Peyer's patch (tissue), 4 donors: ENCODE measurements around the gene MKI67. TPM values are rescaled to one million over a fixed set of nuclear protein-coding genes. Genes with fewer than 3 reads are reported as not detected.

ENCODE experiments used
- DNase-seq, 3 donors: peaks; one replicate each; pipeline ENCODE4 v3.0.0-alpha.2; 2017 to 2019
- H3K27ac ChIP-seq, 4 donors: fragments of 200-600 bp; sonication (generic); one replicate each; pipeline ENCODE4 v1.5.1; 2016 to 2019
- H3K27me3 ChIP-seq, 2 donors: fragments of 200-600 bp; sonication (generic); one replicate each; pipeline ENCODE4 v1.5.1; 2019
- H3K36me3 ChIP-seq, 3 donors: fragments of 200-600 bp; sonication (generic); one replicate each; pipeline ENCODE4 v1.5.1; 2016 to 2019
- H3K4me1 ChIP-seq, 4 donors: fragments of 200-600 bp; sonication (generic); one replicate each; pipeline ENCODE4 v1.5.1; 2016 to 2019
- H3K4me3 ChIP-seq, 4 donors: fragments of 200-600 bp; sonication (generic); 1 replicate in 3 of 4; 2 replicates in 1 of 4; pipeline ENCODE4 v1.5.1; 2016 to 2019; ENCODE audit warnings: mild to moderate bottlenecking in 1 of 4
- H3K9me3 ChIP-seq, 4 donors: fragments of 200-600 bp; sonication (generic); one replicate each; pipeline ENCODE4 v1.5.1; 2016 to 2019; ENCODE audit warnings: mild to moderate bottlenecking in 1 of 4
- CTCF ChIP-seq, 6 experiments: fragments of 450-650 bp in 4 of 6; fragments of 200-600 bp in 2 of 6; sonication (generic) in 1 of 6; IDR thresholded peaks; one replicate each; pipeline ENCODE4 v1.5.1; 2017 to 2019; ENCODE audit warnings: antibody characterized with exemption in 6 of 6, mild to moderate bottlenecking in 3 of 6, moderate library complexity in 1 of 6
- POLR2A ChIP-seq, 2 donors: fragments of 450-650 bp; IDR thresholded peaks; one replicate each; pipeline ENCODE4 v1.5.1; 2017; ENCODE audit warnings: antibody characterized with exemption in 2 of 2, mild to moderate bottlenecking in 2 of 2, moderate library complexity in 2 of 2
- total RNA-seq, 4 donors: library from RNA; depleted of rRNA; stranded (reverse); fragments of >200 nt; gene quantifications; one replicate each; pipeline ENCODE4 v1.1.0, GENCODE V29; 2016

The MKI67 gene
- total RNA-seq, 4 donors from 2014 or later, result 11.9 to 74.3 (median 18.9) TPM

GRCh38 chr10:128062881-128063563 lies 63.2 kb downstream of the MKI67 start:
- no peaks in the 10 kb centered on the region for H3K9me3 ChIP-seq
- peaks cover 3 to 32% (median 27%) of the 10 kb centered on the region in 4 donors for H3K4me1 ChIP-seq
- peak overlapping the region in 3 of 4 donors; percentile 11 to 22 (median 14) for H3K4me3 ChIP-seq
- TF ChIP-seq POLR2A (IDR thresholded peaks at IDR 0.05), result no peak
- no peak for TF ChIP-seq CTCF (IDR thresholded peaks at IDR 0.05)
- peak overlapping the region; percentile 65 to 80 (median 72) for H3K27ac ChIP-seq
- H3K27me3 ChIP-seq, result no peaks in the 10 kb centered on the region
- peak in 2 of 3 donors; percentile 78 to 85 for DNase-seq
- peaks cover 0 to 56% (median 0%) of the 10 kb centered on the region in 3 donors for H3K36me3 ChIP-seq

DNA sequence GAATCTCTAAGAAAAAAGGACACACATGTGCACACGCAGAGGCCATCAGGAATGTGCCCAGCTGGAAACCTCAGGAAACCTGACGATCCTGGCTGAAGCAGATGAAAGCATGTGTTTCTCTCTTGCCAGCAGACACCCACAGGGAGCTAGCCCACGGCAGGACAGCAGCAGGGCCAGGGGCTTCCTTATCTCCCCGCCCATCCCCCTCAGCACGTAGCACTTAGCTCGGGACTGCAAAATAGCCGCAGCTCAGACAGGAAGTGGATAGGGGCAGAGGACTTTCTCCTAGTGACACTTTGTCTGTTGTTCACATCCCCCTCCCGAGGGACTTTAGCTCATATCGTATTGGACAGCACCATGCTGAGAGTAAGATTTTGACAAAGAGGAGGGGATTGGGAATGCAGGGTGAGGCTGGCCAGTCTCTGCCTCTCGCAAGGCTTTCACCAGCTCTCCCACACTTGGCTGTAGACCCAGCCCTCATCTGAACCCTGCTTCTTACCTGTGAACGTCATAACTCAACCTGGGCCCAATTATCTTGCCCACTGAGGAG lies 63.8 kb downstream of the MKI67 start:
- DNase-seq, result peak in 2 of 3 donors; percentile 53 to 55
- TF ChIP-seq CTCF (IDR thresholded peaks at IDR 0.05) (no peak), POLR2A (IDR thresholded peaks at IDR 0.05) (no peak)
- Histone ChIP-seq H3K36me3 (peaks cover 0 to 52% (median 0%) of the 10 kb centered on the region in 3 donors), H3K27me3 (no peaks in the 10 kb centered on the region), H3K4me1 (peaks cover 3 to 32% (median 27%) of the 10 kb centered on the region in 4 donors), H3K9me3 (no peaks in the 10 kb centered on the region), H3K4me3 (peak overlapping the region in 3 of 4 donors; percentile 11 to 22 (median 14)), H3K27ac (peak overlapping the region; percentile 52 to 80 (median 71))

GRCh38 chr10:128061306-128062300 lies 64.6 kb downstream of the MKI67 start:
- Histone ChIP-seq H3K36me3 (peaks cover 0 to 52% (median 0%) of the 10 kb centered on the region in 3 donors), H3K9me3 (no peaks in the 10 kb centered on the region), H3K4me3 (no peak overlapping the region), H3K27ac (peak overlapping the region; percentile 52 to 80 (median 71)), H3K4me1 (peaks cover 3 to 32% (median 27%) of the 10 kb centered on the region in 4 donors), H3K27me3 (no peaks in the 10 kb centered on the region)
- TF ChIP-seq POLR2A (IDR thresholded peaks at IDR 0.05) (no peak), CTCF (IDR thresholded peaks at IDR 0.05) (no peak)
- DNase-seq, result peak in 2 of 3 donors; percentile 14 to 18

- peak overlapping the region in 1 of 4 donors; percentile 12 for H3K27ac ChIP-seq
- no peak overlapping the region for H3K4me3 ChIP-seq
- H3K4me1 ChIP-seq, result peaks cover 3 to 25% (median 24%) of the 10 kb centered on the region in 4 donors
- H3K9me3 ChIP-seq, result no peaks in the 10 kb centered on the region
- peaks cover 0 to 52% (median 0%) of the 10 kb centered on the region in 3 donors for H3K36me3 ChIP-seq
- no peak for TF ChIP-seq POLR2A (IDR thresholded peaks at IDR 0.05)
- TF ChIP-seq CTCF (IDR thresholded peaks at IDR 0.05), result no peak
- no peaks in the 10 kb centered on the region for H3K27me3 ChIP-seq
- peak in 1 of 3 donors; percentile 24 for DNase-seq
Measured at GRCh38 chr10:128060341-128061250, 65.6 kb downstream of the MKI67 start.
